GM12865 (cell line): ENCODE measurements around the gene BCAM.

ENCODE experiments used
- DNase-seq: peaks from one replicate; pipeline ENCODE4 v3.0.0; 2010; ENCODE audit warnings: low read depth
- H3K4me3 ChIP-seq: 2 replicates; pipeline ENCODE4 v1.5.1; 2011; ENCODE audit warnings: mild to moderate bottlenecking, low read depth, low read length, control low read depth
- TF ChIP-seq, protein P1 (sequence below): IDR thresholded peaks from 2 replicates; pipeline ENCODE4 v1.5.1; 2011; ENCODE audit warnings: low read length, control low read depth, low read depth, inconsistent platforms; ENCODE audit not compliant: insufficient read depth; ENCODE audit errors: missing control alignments

Gene BCAM

DNA sequence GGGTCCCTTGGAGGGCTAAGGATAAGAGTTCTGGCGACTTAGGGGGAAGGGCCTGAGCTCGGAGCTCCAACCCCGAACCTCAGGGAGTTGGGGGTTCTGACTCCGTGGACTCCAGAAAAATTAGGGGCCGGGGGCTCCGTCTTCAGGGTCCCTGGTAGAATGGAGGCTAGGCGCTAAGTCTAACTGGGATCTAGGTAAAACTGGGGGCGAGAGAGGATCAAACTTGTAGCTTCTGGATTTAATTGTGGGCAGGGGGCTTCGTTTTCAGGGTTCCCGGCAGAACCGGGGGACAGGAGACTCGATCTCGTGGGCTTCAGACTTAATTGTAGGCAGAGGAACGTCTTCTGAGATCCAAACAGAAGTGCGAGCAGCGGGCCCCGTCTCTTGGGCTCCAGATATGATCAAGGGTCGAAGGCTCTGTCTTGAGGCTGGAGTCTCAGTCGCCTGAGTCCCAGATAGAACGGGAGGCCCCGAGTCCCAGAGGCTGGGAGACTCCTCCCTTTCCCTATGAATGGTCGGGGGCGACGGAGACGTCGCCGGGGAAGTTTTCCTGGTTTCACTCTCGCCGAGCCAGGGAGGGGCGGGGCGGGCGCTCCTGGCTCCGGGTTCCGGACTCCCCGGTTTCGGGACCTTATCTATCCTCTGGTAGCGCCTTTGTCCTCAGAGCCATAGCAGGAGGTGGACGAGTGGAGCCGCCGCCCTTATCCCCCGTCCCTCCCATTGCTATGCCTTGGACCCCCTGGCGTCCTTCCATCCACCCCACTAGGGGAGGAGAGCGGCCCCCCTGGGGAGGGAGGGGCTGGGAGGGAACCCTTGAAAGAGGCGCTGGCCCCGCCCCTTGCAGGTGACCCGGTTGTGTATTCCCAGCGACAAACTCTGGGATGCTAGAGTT, 38.5 kb downstream of the BCAM start:
- DNase-seq: no peak
- TF ChIP-seq, protein P1, sequence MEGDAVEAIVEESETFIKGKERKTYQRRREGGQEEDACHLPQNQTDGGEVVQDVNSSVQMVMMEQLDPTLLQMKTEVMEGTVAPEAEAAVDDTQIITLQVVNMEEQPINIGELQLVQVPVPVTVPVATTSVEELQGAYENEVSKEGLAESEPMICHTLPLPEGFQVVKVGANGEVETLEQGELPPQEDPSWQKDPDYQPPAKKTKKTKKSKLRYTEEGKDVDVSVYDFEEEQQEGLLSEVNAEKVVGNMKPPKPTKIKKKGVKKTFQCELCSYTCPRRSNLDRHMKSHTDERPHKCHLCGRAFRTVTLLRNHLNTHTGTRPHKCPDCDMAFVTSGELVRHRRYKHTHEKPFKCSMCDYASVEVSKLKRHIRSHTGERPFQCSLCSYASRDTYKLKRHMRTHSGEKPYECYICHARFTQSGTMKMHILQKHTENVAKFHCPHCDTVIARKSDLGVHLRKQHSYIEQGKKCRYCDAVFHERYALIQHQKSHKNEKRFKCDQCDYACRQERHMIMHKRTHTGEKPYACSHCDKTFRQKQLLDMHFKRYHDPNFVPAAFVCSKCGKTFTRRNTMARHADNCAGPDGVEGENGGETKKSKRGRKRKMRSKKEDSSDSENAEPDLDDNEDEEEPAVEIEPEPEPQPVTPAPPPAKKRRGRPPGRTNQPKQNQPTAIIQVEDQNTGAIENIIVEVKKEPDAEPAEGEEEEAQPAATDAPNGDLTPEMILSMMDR: no peak
- H3K4me3 ChIP-seq: no peak overlapping the region

DNA sequence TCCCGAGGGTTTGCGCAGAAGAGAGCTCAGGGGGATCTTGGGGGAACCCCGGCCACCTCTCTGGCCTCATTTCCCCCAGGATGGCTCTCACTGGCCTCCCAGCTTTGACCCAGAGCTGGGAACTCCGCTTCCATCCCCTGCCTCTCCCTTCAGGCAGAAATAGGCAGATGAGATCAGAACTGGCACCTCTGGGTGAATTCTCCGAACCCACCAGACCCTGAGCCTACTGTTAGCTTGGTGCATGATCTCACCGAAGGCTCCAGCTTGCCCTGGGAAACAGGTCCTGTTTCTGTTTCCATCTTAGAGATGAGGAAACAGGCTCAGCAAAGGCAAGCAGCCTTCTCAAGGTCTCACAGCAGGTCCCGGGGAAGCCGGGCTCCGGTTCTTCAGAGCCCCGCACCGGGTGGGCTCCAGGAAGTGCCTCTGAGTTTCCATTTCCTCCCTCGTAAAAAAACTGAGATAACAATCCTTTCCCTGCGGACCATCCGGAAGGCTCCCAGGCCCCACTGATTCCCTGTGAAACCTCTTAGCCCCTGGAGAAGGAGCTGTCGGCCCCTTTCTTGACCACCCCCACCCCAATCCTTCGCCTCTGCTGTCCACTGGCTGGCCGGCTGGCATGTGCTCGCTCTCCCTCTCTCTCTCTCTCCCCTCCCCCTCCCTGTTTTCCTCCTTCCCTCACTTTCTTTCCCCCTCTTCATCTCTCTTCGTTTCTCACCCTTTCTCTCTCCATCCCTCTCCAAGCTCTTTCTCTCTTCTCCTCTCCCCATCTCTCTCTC, 39.3 kb downstream of the BCAM start:
- no peak for DNase-seq
- no peak overlapping the region for H3K4me3 ChIP-seq
- TF ChIP-seq, protein P1: no peak

DNA sequence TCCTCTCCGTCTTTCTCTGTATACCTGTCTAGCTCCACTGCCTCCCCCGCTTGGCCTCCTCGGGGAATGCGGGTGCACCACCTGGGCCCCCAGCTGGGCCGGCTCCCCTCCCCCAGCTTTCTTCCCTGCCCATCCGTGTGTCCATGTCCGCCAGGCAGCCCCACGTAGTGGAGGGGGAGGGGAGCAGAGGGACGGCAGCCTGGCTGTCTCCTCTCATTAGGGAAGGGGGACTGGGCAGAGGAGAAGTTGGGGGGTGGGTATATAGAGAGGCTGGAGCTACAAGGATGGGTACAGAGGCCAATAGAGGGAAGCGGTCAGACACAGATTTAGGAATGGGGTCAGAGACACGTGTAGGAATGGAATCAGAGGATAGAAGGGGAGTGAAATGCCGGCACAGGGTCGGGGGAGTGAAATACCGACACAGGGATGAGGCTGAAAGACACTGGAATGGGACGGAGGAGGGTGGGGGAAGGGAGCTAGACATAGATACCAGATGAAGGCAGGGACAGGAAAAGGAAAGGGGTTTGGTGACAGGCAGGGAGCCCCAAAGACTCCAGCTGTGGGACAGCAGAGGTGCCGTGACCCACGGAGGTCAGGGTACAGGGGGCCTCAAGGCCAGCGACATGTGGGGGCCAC, 40.0 kb downstream of the BCAM start:
- TF ChIP-seq, protein P1: no peak
- no peak for DNase-seq
- H3K4me3 ChIP-seq: no peak overlapping the region

DNA sequence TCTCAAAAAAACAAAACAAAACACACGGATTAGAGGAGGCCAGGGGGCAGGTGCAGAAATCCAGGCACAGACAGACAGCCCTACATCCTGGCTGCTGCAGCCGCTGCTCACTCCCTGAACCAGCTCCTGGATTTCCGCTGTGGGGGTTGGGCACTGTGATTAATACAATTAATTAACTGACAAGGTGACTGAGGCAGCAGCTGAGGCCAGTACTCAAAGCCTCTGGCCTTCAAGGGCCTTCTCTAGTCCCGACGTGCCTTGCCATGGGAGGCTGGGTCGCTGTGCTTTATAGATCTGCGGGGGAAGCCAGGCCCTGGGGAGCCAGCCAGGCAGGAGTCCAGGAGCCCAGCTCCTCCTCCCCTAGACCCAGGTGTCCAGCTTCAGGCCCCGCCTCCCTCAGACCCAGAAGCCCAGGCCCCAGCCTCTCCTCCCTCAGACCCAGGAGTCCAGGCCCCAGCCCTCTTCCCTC, 41.8 kb downstream of the BCAM start:
- DNase-seq: no peak
- TF ChIP-seq, protein P1: no peak
- no peak overlapping the region for H3K4me3 ChIP-seq

DNA sequence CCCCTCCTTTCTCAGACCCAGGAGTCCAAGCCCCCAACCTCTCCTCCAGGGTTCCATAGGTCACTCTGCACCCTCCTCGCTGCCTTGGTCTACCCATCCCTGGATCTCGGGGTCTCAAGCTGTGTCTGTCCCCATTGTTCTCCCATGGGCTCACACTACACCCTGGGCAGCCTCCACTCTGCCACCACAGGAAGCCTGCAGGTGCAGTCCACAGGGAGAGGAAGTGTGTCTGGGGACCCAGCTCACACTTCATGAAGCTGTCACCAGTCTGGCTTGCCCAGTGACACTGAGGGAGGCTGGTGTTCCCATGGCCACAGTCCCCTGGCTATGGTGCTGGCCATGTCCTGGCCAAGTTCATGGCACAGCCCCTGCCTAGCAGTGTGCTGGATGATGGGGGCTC, 42.5 kb downstream of the BCAM start:
- TF ChIP-seq, protein P1: no peak
- H3K4me3 ChIP-seq: no peak overlapping the region
- DNase-seq: no peak

DNA sequence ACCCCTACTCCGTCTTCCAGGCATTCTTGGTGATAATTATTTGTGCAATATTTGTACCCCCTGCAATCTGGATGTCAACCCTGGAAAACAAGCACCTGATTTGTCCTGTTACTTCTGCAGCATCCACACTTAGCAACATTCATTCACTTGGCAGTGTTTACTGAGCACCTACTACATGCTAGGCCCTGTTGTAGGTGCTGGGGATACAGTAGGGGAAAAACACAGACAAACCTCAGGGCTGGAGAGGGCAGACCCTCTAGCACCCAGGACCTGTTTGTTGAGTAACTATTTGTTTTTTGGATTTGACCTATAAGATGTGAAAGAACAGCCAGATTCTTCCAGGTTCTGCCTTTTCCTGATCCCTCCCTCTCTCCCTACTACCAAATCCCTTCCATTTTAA, 46.7 kb downstream of the BCAM start:
- no peak overlapping the region for H3K4me3 ChIP-seq
- DNase-seq: no peak
- TF ChIP-seq, protein P1: no peak
